Body of pancreas (tissue), 4 donors: ENCODE data around the gene ADGRA1. TPM values are rescaled to one million over a fixed set of nuclear protein-coding genes. Genes with fewer than 3 reads are reported as not detected.

ENCODE experiments used
- ATAC-seq: fragments of 150-250 bp; one replicate; pipeline ENCODE4 v1.9.1; 2016
- DNase-seq, 4 donors: peaks; one replicate each; pipeline ENCODE4 v3.0.0-alpha.2; 2019
- H3K27ac ChIP-seq, 4 donors: fragments of 200-600 bp; sonication (generic); 1 replicate in 3 of 4; 2 replicates in 1 of 4; pipeline versions ENCODE4 v1.5.1 to v1.6.1; 2016 to 2019; ENCODE audit warnings: mild to moderate bottlenecking in 1 of 4, mixed read lengths in 1 of 4, moderate library complexity in 1 of 4
- H3K27me3 ChIP-seq, 2 donors: fragments of 200-600 bp; sonication (generic); one replicate each; pipeline ENCODE4 v1.6.0; 2016; ENCODE audit warnings: mild to moderate bottlenecking in 1 of 2
- H3K36me3 ChIP-seq, 2 donors: fragments of 200-600 bp; sonication (generic); replicated peaks in 1 of 2; 2 replicates each; pipeline ENCODE4 v1.5.1; 2016; ENCODE audit warnings: low read depth in 2 of 2; ENCODE audit not compliant: insufficient read depth in 1 of 2
- H3K4me1 ChIP-seq: fragments of 200-600 bp; sonication (generic); one replicate; pipeline ENCODE4 v1.6.0; 2016
- H3K4me3 ChIP-seq, 2 donors: fragments of 200-600 bp; sonication (generic); 1 replicate in 1 of 2; 2 replicates in 1 of 2; pipeline ENCODE4 v1.5.1; 2016 to 2019
- H3K9me3 ChIP-seq, 3 donors: fragments of 200-600 bp; sonication (generic); 1 replicate in 2 of 3; 2 replicates in 1 of 3; pipeline ENCODE4 v1.5.1; 2016
- POLR2A ChIP-seq, 3 donors: fragments of 450-650 bp; IDR thresholded peaks; one replicate each; pipeline ENCODE4 v1.6.1; 2016; ENCODE audit warnings: antibody characterized with exemption in 3 of 3, mild to moderate bottlenecking in 2 of 3
- WGBS, 2 donors: methylation state at CpG; one replicate each; pipeline ENCODE4 v1.1.5; 2017; 5-methylcytosine and 5-hydroxymethylcytosine counted together
- intact Hi-C: fragments of 100-400 bp; cut with DNase I; formaldehyde crosslinking; loops from one replicate; pipeline ENCODE4 v1.15.1; 2023
- total RNA-seq, 2 donors: library from RNA; depleted of rRNA; stranded (reverse); fragments of >200 nt; gene quantifications; one replicate each; pipeline ENCODE4 v1.1.0, GENCODE V29; 2016
- TF ChIP-seq, protein P1 (sequence below), 7 experiments: fragments of 450-650 bp in 4 of 7; fragments of 200-600 bp in 3 of 7; sonication (generic) in 3 of 7; IDR thresholded peaks; one replicate each; pipeline ENCODE4 v1.5.1; 2016 to 2019; ENCODE audit warnings: antibody characterized with exemption in 7 of 7

ADGRA1 gene
- total RNA-seq, 2 donors from 2014 or later, result under 0.01 TPM; not detected in 1

DNA sequence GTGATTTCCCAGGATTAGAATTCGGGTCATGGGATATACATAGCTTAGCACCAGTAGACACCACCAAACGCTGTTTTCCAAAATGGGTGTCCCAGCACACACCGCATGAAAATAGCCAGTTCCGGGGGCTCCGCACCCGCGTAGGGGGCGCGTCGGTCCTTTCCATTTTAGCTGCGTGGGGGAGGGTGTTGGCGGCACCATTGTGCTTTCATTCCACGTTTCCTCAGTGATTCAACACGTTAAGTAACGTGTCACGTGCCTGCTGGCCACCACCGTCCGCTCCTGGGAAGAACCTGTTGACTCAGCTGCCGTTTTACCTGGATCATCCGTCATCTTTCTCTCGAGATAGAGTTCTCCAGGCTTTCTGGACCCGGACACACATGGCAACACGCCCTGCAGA, 25.6 kb upstream of the ADGRA1 start:
- TF ChIP-seq POLR2A (IDR thresholded peaks at IDR 0.05), result no peak
- TF ChIP-seq, protein P1, sequence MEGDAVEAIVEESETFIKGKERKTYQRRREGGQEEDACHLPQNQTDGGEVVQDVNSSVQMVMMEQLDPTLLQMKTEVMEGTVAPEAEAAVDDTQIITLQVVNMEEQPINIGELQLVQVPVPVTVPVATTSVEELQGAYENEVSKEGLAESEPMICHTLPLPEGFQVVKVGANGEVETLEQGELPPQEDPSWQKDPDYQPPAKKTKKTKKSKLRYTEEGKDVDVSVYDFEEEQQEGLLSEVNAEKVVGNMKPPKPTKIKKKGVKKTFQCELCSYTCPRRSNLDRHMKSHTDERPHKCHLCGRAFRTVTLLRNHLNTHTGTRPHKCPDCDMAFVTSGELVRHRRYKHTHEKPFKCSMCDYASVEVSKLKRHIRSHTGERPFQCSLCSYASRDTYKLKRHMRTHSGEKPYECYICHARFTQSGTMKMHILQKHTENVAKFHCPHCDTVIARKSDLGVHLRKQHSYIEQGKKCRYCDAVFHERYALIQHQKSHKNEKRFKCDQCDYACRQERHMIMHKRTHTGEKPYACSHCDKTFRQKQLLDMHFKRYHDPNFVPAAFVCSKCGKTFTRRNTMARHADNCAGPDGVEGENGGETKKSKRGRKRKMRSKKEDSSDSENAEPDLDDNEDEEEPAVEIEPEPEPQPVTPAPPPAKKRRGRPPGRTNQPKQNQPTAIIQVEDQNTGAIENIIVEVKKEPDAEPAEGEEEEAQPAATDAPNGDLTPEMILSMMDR (IDR thresholded peaks at IDR 0.05), result no peak
- H3K4me3 ChIP-seq, result no peak overlapping the region
- intact Hi-C loops, result no loop called here
- H3K4me1 ChIP-seq, result no peaks in the 10 kb centered on the region
- 59 to 64% methylated on average over 23 of the region's 23 CpGs for WGBS, 2 donors
- no peak for DNase-seq
- H3K27me3 ChIP-seq, result no peaks in the 10 kb centered on the region
- no peaks in the 10 kb centered on the region for H3K9me3 ChIP-seq
- no peak for ATAC-seq
- H3K27ac ChIP-seq, result no peak overlapping the region
- H3K36me3 ChIP-seq, result no peaks in the 10 kb centered on the region

DNA sequence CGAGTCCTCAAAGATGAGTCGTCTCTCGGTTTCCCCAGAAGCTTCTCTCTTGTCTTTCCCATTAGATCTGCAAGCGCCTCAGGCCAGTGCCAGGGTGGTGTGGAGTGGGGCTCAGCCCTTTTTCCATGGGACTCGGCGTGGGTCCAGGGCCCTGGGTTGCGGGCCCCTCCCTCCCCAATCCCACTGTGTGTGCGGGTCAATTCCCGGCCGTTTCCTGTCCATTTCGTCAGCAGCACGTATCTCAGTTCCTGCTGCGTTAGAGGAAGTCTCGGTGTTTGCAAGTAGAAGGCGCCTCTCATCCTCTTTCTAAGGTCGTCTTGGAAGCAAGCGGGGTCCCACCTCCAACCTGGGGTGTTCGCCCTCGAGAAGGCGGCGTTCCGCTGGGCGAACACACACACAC, 25.1 kb upstream of the ADGRA1 start:
- no peaks in the 10 kb centered on the region for H3K27me3 ChIP-seq
- H3K4me1 ChIP-seq, result no peaks in the 10 kb centered on the region
- no peak overlapping the region for H3K27ac ChIP-seq
- intact Hi-C loops, result no loop called here
- 58 to 64% methylated on average over 23 of the region's 23 CpGs for WGBS, 2 donors
- no peaks in the 10 kb centered on the region for H3K9me3 ChIP-seq
- no peak for DNase-seq
- H3K4me3 ChIP-seq, result no peak overlapping the region
- no peaks in the 10 kb centered on the region for H3K36me3 ChIP-seq
- ATAC-seq, result no peak
- TF ChIP-seq POLR2A (IDR thresholded peaks at IDR 0.05), result no peak
- TF ChIP-seq, protein P1 (IDR thresholded peaks at IDR 0.05), result no peak

DNA sequence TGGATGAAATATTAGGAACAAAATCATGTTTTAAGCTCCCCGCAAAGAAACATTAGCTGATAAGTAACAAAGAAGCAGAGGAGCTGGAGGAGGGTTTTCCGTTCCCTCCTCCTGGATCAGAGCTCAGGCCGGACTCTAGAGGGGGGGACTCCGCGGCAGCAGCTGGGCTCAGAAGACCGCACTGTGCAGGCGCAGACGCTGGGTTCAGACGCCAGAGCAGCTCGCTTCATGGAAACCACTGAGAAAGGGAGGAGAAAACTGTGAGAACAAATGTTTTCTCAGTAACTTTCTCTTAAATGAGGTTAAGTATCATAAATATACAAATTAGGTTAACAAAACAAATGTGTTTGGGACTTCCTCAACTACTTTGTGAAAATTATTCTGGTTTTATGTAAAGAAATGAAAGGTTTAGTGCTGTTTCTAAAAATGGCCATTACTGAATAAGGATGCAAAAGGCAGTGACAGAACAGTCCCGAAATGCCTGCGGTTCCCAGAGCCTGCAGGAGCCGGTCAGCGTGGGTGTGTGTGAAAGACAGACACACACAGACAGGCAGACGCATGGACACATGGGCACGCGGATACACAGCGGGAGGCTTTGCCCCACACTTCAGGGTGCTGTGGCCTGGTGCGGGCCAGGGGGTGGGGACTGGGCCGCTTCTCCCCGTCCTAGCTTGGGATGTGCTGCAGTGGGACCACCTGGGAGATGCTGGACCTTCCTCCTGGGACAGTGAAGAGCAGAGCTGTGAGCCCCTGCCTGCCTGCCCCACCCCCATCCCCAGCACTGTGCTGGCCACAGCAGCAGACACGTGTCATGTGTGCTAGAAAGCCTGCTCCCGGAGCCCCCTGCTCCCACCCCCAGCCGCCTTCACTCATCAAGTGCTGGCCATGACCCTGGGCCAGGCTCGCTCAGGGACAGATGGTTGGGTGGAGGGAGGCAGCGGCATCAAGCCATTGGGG, 20.3 kb upstream of the ADGRA1 start:
- 63% methylated on average over 18 to 26 of the region's 26 CpGs for WGBS, 2 donors
- no peak for ATAC-seq

DNA sequence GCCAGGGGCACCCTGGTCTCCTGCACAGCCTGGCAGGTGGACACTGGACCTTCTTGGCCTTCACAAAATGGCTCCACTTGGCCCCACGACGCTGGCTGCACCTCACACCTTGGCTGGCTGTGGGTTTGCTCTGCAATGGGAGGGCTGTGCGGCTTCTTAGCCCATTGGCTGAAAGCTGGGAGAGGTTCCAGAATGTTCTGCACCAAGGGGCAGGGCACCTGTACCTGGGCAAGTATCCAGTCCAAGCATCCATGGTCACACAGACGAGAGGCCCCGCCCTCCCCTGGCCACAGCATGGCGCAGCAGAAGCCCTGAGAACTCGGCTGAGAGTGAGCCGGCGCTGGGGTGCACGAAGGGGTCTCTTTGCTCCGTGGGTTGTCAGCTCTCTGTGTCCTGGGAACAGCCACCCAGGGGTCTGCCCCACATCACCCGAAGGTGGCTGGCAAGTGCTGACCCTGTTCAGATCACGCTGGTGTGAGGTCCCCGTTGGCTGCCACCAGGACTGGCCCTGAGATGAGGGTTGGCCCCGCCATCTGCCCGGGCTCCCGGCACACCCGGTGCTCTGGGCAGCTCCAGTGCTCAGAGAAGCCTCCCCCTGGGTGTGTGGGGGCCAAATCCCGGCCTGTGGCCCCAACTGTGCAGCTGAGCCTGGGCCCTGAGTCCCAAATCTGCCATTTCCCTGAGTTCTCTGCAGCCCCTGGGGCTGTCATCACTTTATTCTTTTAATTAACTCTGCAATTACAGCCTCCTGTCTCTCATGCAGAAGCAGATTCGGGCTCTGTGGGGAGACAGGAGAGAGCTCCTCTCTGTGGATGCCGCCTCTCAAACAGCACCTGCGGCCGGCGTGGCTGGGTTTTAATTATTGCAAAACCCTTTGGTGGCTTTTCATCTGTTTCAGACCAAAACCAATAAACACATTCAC, 19.4 kb upstream of the ADGRA1 start:
- 74% methylated on average over 14 to 24 of the region's 24 CpGs for WGBS, 2 donors
- intact Hi-C loops, result no loop called here
- no peak for TF ChIP-seq POLR2A (IDR thresholded peaks at IDR 0.05)
- TF ChIP-seq, protein P1 (IDR thresholded peaks at IDR 0.05), result no peak
- Histone ChIP-seq H3K27me3 (no peaks in the 10 kb centered on the region), H3K27ac (no peak overlapping the region), H3K4me1 (no peaks in the 10 kb centered on the region), H3K4me3 (no peak overlapping the region), H3K36me3 (no peaks in the 10 kb centered on the region), H3K9me3 (no peaks in the 10 kb centered on the region)
- ATAC-seq, result no peak
- no peak for DNase-seq

More for the DNA sequence above, 20.3 kb upstream of the ADGRA1 start:
- no peak for TF ChIP-seq POLR2A (IDR thresholded peaks at IDR 0.05)
- TF ChIP-seq, protein P1 (IDR thresholded peaks at IDR 0.05), result no peak
- H3K27me3 ChIP-seq, result no peaks in the 10 kb centered on the region
- H3K4me1 ChIP-seq, result no peaks in the 10 kb centered on the region
- DNase-seq, result no peak
- H3K9me3 ChIP-seq, result no peaks in the 10 kb centered on the region
- no peak overlapping the region for H3K27ac ChIP-seq
- H3K4me3 ChIP-seq, result no peak overlapping the region
- intact Hi-C loops, result no loop called here
- no peaks in the 10 kb centered on the region for H3K36me3 ChIP-seq
